GM12875 (cell line): ENCODE results near the gene BRD1.
A peak's percentile ranks its signal among the peaks of the same experiment; 100 is the strongest.

Source experiments
- H3K4me3 ChIP-seq: one replicate; pipeline ENCODE4 v1.5.1; 2011; ENCODE audit warnings: low read depth, low read length, control low read depth
- TF ChIP-seq, protein P1 (sequence below): IDR thresholded peaks from 2 replicates; pipeline ENCODE4 v1.5.1; 2011; ENCODE audit warnings: low read depth, mild to moderate bottlenecking, control low read depth, inconsistent platforms, low read length, moderate library complexity, borderline replicate concordance; ENCODE audit not compliant: insufficient read depth

BRD1 gene

DNA sequence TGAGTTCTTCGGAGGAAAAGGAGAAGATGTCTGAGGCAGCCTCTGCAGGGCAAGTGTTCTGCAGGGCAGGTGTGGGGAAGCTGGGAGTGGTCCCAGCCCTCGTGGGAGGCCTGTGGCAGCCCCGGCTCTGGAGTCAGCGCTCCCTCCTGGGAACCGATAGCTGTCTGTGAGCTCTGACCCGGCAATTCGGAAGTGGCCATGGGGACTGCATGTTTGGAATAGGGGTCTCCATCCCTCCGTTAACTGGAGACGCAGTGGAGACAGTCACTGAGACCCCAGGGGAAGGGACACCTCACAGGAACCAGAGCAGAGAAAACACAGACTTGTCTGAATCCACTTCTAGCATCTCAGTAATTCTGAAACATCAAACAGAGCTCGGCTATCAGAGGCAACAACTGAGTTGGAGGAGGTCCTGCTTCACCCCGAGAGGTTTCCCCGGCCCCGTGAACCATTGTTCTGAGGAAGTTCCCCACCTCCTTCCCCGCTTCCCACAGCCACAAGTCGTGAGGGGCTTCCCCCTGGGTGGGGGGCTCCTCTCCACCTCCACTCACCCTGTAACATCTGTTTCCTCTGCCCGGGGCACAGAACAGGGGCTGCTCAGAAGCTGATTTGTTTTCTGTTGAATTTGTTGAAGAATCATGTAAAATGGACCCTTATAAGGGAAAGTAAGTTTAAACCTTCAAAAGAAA, 99.6 kb downstream of the BRD1 start:
- H3K4me3 ChIP-seq, result no peak overlapping the region
- TF ChIP-seq, protein P1, sequence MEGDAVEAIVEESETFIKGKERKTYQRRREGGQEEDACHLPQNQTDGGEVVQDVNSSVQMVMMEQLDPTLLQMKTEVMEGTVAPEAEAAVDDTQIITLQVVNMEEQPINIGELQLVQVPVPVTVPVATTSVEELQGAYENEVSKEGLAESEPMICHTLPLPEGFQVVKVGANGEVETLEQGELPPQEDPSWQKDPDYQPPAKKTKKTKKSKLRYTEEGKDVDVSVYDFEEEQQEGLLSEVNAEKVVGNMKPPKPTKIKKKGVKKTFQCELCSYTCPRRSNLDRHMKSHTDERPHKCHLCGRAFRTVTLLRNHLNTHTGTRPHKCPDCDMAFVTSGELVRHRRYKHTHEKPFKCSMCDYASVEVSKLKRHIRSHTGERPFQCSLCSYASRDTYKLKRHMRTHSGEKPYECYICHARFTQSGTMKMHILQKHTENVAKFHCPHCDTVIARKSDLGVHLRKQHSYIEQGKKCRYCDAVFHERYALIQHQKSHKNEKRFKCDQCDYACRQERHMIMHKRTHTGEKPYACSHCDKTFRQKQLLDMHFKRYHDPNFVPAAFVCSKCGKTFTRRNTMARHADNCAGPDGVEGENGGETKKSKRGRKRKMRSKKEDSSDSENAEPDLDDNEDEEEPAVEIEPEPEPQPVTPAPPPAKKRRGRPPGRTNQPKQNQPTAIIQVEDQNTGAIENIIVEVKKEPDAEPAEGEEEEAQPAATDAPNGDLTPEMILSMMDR, result no peak

DNA sequence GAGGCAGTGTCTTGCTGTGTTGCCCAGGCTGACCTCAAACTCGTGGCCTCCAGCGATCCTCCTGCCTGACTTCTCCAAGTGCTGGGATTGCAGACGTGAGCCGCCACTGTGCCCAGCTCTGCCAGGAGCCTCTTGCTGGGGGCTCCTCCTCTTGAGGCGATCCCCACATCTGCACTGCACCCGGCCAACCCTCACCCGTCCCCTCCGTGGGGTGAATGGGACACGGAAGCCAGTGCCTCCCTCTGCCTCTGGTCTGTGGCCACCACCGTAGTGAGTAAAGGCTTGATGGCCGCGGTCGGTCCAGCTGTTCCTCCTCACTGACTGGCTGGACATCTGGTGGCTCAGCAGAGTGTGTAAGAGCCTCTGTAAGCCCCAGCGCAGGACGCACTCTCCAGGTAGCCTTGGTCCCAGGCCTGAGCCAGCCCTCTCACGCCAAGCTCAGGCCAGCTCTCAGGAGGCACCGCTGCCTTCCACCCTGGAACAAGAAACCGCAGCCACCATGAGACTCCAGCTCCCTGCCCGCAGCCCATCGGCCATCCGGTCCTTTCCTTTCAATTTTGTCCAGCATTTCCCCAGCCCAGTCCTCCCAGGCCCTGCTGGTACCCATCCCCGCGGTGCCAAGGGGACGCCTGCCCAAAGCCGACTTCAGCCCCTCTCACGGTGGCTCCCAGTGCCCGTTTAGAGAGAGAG, 100.3 kb downstream of the BRD1 start:
- TF ChIP-seq, protein P1, result no peak
- H3K4me3 ChIP-seq, result no peak overlapping the region

DNA sequence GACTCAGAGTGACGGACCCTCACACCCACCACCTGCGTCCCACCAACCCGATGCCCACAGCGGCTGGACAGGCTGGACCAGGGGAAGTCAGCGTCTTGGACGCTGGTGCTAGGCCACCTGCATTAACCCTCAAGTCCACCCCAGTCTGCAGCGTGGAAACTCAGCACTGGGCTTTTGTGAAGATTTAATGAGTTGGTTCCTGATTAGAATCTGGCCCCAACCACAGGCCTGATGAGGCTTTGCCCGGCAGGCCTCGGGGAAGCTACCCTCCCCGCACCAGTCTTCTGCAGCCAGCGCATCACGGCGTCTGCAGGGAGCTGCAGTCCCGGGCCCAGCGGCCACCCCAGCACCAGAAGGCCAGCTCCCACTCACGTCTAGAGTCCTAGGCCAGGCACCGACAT, 101.0 kb downstream of the BRD1 start:
- TF ChIP-seq, protein P1, result no peak
- no peak overlapping the region for H3K4me3 ChIP-seq

DNA sequence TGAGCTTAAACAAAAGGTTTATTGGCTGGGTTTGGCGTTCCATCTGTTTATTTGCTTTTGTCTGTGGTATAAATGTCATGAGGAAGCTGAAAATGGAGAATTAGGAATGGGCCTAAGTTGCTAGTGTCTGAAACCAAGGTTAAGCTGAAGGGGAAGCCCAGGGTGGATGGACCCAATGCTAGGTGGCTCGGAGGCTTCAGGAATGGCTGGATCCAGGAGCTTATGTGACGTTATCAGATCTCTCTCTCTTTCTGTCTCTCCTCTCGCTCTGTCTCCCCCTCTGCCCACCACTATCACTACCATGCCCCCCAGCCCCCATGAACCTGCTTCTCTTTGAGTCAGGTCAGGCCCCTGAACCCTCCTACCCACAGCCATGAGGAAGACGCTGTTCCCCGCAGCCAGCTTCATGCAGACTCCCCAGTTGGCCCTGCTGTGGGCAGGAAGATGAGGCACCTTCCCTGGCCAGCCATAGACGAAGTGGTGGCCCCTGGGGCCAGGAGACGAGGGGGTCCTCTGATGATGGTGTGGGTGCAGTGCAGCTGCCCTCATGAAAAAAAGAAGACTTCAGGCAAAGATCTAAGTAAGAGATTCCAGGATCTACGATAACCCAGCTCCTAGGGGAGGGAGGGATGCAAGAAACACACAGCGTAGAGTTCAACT, 101.5 kb downstream of the BRD1 start:
- TF ChIP-seq, protein P1, result no peak

DNA sequence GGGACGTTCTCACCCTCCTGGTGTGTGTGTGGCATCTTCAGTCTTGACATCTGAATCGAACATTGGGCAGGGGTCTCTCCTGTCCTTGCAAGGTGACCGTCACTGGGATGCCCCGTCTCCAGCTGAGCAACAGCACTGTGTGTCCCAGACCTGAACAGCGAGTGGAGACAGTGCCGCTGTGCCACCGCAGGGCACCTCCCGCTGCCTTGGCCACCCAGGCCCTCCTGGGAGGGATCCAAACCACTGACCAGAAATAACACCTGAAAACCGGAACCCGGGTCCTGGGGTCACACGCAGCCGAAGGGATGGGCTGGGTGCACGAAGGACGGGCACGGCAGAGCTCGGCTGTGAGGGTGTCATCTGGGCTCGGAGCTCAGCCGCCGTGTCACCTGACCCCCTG, 102.2 kb downstream of the BRD1 start:
- TF ChIP-seq, protein P1, result no peak
- H3K4me3 ChIP-seq, result no peak overlapping the region

More for the DNA sequence above, 101.5 kb downstream of the BRD1 start:
- no peak overlapping the region for H3K4me3 ChIP-seq

DNA sequence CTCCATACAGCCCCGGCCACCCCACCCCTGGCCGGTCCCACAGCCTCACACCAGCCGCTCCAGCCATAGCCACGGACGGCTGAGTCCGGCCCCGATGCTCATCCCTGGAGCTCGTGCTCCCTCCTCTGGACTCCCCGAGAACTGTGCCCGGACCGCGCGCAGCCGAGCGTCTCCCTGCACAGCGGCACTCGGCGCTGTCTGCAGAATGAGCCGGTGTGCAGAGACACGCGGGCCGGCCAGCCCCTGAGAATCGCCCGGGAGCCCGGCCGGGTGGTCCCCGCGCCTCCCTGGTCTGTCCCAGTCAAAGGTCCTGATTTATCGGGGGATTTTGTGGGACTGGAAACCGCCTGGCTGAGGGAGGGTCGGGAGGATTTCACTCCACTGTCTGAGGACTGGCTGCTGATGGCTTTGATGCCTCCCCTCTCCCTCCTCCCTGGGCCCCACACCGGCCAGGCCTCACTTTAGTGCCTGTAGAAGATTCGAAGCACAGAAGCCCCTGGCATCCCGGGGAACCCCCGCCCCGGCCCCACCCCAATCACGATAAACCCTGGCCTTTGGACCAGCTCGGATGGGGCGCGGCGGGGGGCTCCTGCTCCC, 102.7 kb downstream of the BRD1 start:
- TF ChIP-seq, protein P1, result peak; percentile 82
- H3K4me3 ChIP-seq, result peak overlapping the region; percentile 36
